Lower leg skin (tissue), 4 donors: ENCODE measurements around the gene BCL2L12. TPM values are rescaled to one million over a fixed set of nuclear protein-coding genes. Genes with fewer than 3 reads are reported as not detected.

ENCODE experiments used
- DNase-seq, 2 donors: peaks; one replicate each; pipeline ENCODE4 v3.0.0-alpha.2; 2019; ENCODE audit warnings: low spot score in 2 of 2
- H3K4me3 ChIP-seq: fragments of 200-600 bp; sonication (generic); 2 replicates; pipeline ENCODE4 v1.5.1; 2017; ENCODE audit warnings: mild to moderate bottlenecking, low read depth; ENCODE audit not compliant: poor library complexity, severe bottlenecking
- POLR2A ChIP-seq, 2 donors: fragments of 450-650 bp; IDR thresholded peaks; one replicate each; pipeline ENCODE4 v1.6.1; 2016 to 2017; ENCODE audit warnings: antibody characterized with exemption in 2 of 2, mild to moderate bottlenecking in 1 of 2, moderate library complexity in 1 of 2
- WGBS, 2 donors: methylation state at CpG; one replicate each; pipeline ENCODE4 v1.1.5; 2018; 5-methylcytosine and 5-hydroxymethylcytosine counted together
- intact Hi-C: fragments of 100-400 bp; cut with DNase I; formaldehyde crosslinking; loops from one replicate; pipeline ENCODE4 v1.15.0; 2023; ENCODE audit warnings: low total_unique reads
- total RNA-seq, 4 donors: library from RNA; depleted of rRNA; stranded (reverse); fragments of >200 nt; gene quantifications; one replicate each; pipeline ENCODE4 v1.1.0, GENCODE V29; 2016
- TF ChIP-seq, protein P1 (sequence below), 3 donors: fragments of 450-650 bp; IDR thresholded peaks; one replicate each; pipeline ENCODE4 v1.5.1; 2016; ENCODE audit warnings: antibody characterized with exemption in 3 of 3, mild to moderate bottlenecking in 3 of 3, moderate library complexity in 2 of 3

The BCL2L12 gene
- total RNA-seq, 4 donors from 2014 or later, result 6.1 to 9.2 (median 6.6) TPM

DNA sequence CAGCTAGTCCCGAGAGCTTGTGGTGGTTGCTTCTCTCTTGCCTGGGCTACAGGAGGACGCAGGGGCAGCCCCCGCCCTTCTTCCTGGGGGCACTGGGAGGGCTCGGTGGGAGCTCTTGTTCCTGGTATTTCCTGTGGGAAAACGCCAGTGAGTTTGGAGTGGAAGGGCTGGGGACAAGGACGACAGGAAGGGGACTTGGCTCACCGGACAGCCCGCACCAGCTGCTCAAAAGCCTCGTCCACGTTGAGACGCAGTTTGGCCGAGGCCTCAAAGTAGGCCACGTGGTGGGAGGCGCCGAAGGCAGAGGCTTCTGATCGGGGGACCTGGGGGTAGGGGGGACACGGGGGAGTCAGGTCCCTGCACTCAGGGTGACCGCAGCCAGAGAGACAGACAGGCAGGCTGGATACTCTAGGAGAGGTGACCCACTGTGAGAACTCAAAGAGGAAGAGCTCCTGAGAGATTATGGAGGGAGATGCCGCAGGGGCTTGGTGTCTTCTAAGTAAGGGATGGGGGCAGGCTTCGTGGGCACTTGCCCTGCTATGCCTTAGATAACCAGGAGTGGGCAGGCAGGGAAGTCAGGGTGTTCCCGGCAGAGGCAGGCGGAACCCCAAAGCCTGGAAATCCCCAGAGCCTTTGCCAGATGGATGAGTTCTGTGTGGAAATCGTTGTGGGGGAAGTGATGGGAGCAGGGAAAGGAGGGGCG is 30.1 kb upstream of the BCL2L12 start:
- intact Hi-C loops, result loop anchor here (5.0 kb wide), 1 partner anchor 43 kb away; the partner anchor contains the start of gene PRR12

DNA sequence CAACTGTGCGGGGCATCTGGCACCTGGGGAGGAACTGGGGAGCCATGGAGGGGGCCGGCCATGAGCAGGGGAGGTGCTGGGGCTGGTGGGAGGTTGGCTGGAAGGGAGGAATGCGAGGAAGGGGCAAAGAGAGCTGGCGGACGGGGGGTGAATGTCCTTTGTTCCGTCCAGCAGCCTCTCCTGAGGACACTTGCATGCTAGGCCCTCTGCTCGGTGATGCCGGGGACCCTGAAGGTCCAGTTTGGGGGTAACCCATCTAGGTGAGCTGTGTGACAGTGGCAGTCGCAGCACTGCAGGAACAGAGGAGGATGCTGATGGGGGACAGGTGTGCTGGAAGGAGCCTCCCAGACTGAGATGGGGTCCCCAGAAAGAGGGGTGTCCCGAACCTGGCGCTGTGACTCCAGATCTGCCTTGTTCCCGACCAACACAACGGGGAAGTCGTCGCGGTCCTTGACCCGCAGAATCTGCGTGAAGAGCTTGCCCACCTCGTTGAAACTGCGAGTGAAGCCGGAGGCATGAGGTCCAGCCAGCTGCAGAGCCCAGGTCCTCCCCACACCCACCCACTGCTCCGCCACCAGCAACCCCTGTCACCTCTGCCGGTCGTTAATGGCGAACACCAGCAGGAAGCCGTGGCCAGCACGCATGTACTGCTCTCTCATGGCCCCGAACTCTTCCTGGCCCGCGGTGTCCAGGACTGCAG is 29.4 kb upstream of the BCL2L12 start:
- TF ChIP-seq POLR2A (IDR thresholded peaks at IDR 0.05), result no peak
- TF ChIP-seq, protein P1, sequence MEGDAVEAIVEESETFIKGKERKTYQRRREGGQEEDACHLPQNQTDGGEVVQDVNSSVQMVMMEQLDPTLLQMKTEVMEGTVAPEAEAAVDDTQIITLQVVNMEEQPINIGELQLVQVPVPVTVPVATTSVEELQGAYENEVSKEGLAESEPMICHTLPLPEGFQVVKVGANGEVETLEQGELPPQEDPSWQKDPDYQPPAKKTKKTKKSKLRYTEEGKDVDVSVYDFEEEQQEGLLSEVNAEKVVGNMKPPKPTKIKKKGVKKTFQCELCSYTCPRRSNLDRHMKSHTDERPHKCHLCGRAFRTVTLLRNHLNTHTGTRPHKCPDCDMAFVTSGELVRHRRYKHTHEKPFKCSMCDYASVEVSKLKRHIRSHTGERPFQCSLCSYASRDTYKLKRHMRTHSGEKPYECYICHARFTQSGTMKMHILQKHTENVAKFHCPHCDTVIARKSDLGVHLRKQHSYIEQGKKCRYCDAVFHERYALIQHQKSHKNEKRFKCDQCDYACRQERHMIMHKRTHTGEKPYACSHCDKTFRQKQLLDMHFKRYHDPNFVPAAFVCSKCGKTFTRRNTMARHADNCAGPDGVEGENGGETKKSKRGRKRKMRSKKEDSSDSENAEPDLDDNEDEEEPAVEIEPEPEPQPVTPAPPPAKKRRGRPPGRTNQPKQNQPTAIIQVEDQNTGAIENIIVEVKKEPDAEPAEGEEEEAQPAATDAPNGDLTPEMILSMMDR (IDR thresholded peaks at IDR 0.05), result no peak
- 74 to 80% methylated on average over 29 to 30 of the region's 30 CpGs for WGBS, 2 donors
- no peak for DNase-seq
- intact Hi-C loops, result loop anchor here (5.0 kb wide), 1 partner anchor 44 kb away; the partner anchor contains the start of gene PRR12
- no peak overlapping the region for H3K4me3 ChIP-seq

More for the DNA sequence above, 30.1 kb upstream of the BCL2L12 start:
- TF ChIP-seq POLR2A (IDR thresholded peaks at IDR 0.05), result no peak
- TF ChIP-seq, protein P1 (IDR thresholded peaks at IDR 0.05), result no peak
- no peak overlapping the region for H3K4me3 ChIP-seq
- DNase-seq, result no peak
- 37 to 44% methylated on average over 24 of the region's 24 CpGs for WGBS, 2 donors

DNA sequence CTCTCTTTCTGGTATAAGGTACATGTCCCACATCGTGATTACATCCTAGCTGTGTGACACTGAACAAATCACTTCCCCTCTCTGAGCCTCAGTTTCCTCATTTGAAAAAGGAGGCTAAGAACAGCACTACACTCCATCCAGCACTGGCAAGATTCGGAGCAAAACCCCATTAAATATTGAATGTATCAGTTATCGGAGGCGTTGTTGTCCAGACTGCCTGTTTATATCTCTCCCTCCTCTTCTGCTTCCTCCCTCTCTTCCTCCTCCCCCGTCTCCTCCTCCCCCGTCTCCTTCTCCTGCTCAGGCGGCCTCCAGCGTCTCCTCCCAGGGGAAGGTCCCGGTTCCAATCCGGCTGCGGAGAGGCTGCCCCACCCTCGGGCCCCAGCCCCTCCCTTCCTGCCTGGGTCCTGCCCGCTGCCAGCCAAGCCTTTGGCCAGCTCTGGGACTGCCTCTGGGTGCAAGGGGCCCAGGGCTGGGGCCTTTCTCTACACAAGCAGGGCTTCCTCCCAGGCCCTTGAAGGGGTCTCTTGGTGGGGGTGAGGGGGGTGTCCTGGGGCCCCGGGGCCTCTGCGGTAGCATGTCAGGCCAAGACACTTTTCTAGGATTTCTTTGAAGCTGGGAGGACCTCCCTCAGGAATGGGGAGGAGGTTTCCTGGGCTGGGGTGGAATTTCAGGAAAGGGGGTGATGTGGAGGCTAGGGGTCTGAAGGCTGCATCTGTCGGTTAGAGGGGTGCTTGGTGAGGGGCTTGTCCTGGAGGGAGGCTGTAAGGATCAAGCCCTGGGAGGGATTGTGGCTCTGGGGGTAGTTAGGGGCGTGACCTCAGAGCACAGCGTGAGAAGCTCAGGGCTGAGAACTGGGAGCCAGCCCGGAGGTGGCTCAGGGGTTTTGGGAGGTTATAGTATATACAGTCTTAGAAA is 27.7 kb upstream of the BCL2L12 start:
- intact Hi-C loops, result loop anchor here (5.0 kb wide), 1 partner anchor 46 kb away; the partner anchor contains the start of gene PRR12
- DNase-seq, result peak; percentile 82 to 97
- TF ChIP-seq, protein P1 (IDR thresholded peaks at IDR 0.05), result no peak
- no peak for TF ChIP-seq POLR2A (IDR thresholded peaks at IDR 0.05)
- H3K4me3 ChIP-seq, result no peak overlapping the region
- WGBS, 2 donors, result 3 to 4% methylated on average over 19 of the region's 19 CpGs

DNA sequence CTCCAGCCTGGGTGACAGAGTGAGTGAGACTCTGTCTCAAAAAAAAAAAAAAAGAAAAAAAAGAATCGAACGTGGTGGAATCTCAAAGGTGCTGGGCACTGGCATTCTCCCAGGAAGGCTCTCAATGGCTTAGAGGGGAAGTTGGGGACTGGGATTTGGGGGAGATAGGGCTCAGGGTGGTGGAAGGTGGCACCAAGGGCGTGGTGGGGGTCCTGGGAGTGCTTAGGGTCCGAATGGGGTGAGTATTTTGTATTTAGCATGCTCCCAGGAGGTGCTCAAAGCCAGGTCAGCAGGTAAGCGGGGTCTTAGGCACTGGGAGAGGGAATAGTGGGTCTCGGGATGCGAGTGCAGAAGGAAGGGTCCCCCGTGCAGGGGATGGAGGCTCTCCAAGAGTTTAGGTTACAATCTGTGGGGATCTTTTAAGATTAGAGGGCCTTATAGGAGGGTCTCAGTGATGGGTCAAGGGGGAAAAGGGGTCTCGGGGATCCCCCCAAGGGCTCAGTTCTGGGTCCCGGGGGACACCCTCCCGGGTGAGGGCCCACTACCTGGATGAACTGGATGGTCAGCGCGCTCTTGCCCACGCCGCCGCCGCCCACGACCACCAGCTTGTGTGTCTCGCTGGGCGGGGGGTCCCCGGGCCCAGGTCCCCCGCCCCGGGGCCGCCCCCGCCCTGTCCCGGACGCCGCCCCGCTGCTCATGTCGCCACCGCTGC is 26.2 kb upstream of the BCL2L12 start:
- peak in 1 of 2 donors; percentile 39 for DNase-seq
- H3K4me3 ChIP-seq, result peak overlapping the region; percentile 26
- WGBS, 2 donors, result 2 to 9% methylated on average over 10 to 31 of the region's 31 CpGs
- no peak for TF ChIP-seq POLR2A (IDR thresholded peaks at IDR 0.05)
- TF ChIP-seq, protein P1 (IDR thresholded peaks at IDR 0.05), result no peak
- intact Hi-C loops, result loop anchor here (5.0 kb wide), 1 partner anchor 47 kb away; the partner anchor contains the start of gene PRR12
